GM12864 (cell line): ENCODE results near the gene NYNRIN.

ENCODE experiments used
- DNase-seq: peaks from one replicate; pipeline ENCODE4 v3.0.0-alpha.2; 2011; ENCODE audit warnings: low read depth
- H3K4me3 ChIP-seq: 2 replicates; pipeline ENCODE4 v1.5.1; 2011; ENCODE audit warnings: mild to moderate bottlenecking, low read depth, low read length, control low read depth
- TF ChIP-seq, protein P1 (sequence below): IDR thresholded peaks from 2 replicates; pipeline ENCODE4 v1.5.1; 2011; ENCODE audit warnings: low read depth, mild to moderate bottlenecking, moderate library complexity, low read length, control low read depth, inconsistent platforms; ENCODE audit errors: missing control alignments

The NYNRIN gene

DNA sequence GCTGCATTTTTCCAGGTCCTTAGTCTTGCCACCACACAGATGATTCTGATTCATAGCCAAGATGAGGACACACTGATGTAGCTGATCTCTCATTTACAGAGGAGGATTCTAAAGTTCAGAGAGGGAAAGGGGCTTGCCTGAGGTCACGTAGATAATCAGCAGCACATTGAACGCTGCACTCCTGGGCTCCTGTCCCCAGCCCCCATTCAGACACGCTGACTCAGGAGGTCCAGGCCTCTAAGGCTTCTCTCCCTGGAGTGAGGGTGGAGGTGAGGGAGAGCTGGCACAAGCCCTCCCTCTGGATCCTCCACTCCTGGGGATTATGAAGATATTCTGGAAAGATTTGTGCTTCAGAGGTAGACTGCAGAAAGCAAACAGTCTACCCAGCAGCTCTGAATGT lies 20.5 kb upstream of the NYNRIN start:
- DNase-seq, result no peak
- no peak overlapping the region for H3K4me3 ChIP-seq
- TF ChIP-seq, protein P1, sequence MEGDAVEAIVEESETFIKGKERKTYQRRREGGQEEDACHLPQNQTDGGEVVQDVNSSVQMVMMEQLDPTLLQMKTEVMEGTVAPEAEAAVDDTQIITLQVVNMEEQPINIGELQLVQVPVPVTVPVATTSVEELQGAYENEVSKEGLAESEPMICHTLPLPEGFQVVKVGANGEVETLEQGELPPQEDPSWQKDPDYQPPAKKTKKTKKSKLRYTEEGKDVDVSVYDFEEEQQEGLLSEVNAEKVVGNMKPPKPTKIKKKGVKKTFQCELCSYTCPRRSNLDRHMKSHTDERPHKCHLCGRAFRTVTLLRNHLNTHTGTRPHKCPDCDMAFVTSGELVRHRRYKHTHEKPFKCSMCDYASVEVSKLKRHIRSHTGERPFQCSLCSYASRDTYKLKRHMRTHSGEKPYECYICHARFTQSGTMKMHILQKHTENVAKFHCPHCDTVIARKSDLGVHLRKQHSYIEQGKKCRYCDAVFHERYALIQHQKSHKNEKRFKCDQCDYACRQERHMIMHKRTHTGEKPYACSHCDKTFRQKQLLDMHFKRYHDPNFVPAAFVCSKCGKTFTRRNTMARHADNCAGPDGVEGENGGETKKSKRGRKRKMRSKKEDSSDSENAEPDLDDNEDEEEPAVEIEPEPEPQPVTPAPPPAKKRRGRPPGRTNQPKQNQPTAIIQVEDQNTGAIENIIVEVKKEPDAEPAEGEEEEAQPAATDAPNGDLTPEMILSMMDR, result no peak

DNA sequence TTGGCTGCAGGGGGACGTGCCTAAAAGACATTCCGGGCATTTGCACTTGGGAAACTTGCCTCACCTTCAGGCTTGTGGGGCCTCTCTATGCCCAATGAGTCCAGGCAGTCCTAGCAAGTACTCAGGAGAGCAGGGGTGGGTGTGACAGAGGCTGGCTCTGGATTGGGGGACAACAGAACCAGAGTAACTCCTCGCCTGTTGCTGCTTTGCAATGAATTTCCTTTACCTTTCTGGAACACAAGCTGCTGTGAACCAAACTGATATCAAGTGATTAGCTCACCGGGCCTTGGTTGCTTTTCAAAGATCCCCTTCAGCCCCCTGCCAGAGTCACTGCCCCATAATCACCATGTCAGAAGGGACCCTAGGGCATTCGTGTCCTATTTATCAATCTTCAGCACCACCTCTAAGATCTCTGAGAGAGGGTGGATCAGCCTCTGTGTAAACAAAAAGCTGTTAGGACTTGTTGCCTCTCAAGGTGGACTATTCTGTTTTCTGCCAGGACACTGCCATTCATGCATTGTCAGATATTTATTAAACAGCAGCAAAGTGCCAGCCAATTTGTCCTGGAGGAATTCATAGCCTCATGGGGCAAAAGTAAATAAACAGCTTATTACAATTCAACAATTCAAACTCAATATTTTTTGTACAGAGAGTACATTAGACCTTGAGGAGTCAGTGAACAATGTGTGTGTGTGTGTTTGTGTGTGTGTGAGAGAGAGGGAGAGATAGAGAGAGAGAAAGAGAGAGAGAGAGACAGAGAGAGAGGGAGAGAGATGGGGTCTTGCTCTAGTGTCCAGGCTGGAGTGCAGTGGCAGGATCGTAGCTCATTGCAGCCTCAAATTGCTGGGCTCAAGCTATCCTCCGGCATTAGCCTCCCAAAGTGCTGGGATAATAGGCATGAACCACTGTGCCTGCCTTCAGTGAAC lies 19.6 kb upstream of the NYNRIN start:
- DNase-seq, result no peak
- TF ChIP-seq, protein P1, result no peak
- no peak overlapping the region for H3K4me3 ChIP-seq

DNA sequence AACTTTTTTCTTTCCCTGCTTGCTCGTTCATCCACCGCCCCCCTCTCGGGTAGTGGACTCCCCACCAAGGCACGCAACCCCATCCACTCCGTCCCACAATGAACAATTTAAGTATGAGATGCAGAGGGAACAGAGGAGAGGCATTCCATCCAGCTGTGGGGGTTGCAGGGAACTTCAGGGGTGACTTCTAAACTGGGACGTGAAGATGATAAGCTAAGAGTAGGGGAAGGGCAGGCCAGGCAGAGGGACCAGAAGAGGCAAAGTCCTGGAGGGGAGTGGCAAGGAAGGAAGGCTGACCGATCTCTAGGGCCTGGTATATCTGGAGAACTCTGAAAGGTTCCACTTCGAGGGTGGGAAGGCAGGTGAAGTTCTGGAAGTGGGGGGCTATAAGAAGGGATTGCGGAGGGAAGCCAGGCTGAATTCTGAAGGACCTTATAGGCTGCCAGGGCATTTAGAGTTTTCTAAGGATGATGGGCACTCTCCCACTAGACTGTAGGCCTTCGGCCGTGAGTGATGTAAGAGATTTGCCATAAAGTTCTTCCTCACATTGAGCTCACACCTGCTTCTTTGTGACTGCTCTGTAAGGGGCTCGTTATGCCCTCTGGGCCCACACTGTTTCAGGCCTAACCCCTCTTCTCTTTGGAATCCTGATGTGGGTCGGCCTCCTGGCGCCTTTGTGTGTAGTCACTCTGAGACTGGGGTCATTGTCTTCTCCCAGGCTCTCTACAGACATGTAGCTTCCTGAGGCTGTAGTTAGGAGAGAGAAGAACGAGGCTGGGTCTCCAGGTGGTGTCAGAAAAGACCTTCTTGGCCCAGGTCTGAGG lies 18.7 kb upstream of the NYNRIN start:
- TF ChIP-seq, protein P1, result no peak
- no peak for DNase-seq
- H3K4me3 ChIP-seq, result no peak overlapping the region

DNA sequence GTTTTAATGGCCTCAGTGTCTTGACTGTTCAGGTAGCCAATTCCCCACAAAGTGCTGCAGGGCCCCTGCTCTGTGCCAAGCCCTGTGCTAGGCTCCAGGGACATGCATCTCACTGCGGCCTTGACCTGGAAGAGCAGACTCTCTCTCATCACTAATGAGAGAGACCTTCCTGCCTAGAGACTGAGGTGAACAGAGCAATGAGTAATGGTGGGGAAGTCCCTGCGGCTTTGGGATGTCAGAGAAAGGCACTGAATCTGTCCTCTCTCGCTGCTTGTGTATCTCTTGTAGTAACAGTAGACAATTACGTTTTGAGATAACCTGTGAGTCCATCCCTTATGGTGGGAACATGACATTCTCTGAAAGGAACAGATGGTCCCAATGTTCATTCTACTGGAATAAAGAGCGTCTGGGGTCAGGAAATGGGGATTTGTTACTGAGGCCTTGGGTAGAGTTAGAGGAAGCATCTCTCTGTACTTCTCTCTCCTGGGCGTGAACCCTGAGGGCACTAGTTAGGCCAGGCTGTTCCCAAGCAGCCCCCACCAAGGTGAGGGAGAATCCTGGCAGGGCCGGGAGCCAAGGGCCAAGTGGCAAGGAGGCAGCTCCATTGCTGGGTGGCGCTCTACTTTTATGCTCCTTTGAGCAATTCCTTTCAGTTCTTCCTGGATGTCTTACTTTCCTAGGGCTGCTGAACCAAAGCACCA lies 17.3 kb upstream of the NYNRIN start:
- no peak overlapping the region for H3K4me3 ChIP-seq
- no peak for DNase-seq
- TF ChIP-seq, protein P1, result no peak

DNA sequence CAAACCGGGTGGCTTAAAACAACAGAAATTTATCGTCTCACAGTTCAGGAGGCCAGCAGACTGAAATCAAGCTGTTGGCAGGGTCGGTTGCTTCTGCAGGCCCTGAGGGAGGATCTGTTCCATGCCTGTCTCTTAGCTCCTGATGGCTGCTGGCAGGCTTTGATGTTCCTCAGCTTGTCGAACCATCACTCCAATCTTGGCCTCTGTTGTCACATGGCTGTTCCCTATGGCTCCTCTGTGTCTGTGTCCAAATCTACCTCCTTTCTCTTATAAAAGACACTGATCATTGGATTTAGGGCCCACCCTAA lies 16.8 kb upstream of the NYNRIN start:
- no peak for DNase-seq
- H3K4me3 ChIP-seq, result no peak overlapping the region
- TF ChIP-seq, protein P1, result no peak

DNA sequence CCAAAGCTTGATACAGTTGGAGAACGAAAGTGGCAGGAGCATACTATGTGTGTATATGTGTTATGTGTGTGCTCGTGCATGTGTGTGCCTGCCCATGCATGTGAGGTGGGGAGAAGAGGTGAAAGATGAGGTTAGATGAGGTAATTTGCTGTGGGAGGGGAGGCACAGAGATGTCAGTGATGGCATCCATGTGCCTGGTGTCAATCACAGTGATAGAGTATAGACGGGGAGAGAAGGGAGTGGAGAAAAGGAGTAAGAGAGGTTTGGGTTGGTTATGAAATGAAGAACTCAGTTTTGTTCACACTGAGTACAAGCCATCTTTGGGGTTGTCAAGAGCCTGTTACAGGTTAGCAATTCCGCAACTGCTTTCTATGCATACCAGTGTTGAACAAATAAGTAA lies 14.6 kb upstream of the NYNRIN start:
- H3K4me3 ChIP-seq, result no peak overlapping the region
- TF ChIP-seq, protein P1, result no peak
- DNase-seq, result no peak
